WTC11 (cell line): ENCODE measurements around the gene SLC14A1. TPM values are rescaled to one million over a fixed set of nuclear protein-coding genes. Genes with fewer than 3 reads are reported as not detected.

Source experiments
- ATAC-seq: fragments of 200-7000 bp; cut with Tn5 transposase; 2 replicates; pipeline ENCODE4 v1.10.0; 2021; ENCODE audit warnings: mild to moderate bottlenecking, moderate library complexity
- CTCF ChIA-PET: fragments of 300-600 bp; sonication (Branson Sonifier 250); formaldehyde crosslinking; loops from one replicate; lab custom pipeline; 2021; ENCODE audit warnings: antibody characterized with exemption; lab: Charles Lee
- POLR2A ChIA-PET: fragments of 350-600 bp; sonication (Branson Sonifier 250); formaldehyde crosslinking; loops from one replicate; lab custom pipeline; 2021; ENCODE audit warnings: antibody characterized with exemption; lab: Charles Lee
- DNase-seq: peaks from one replicate; pipeline ENCODE4 v3.0.0; 2021; ENCODE audit warnings: low spot score
- H3K27ac Mint-ChIP-seq: 2 replicates; pipeline ENCODE4 v1.8.0; 2021; ENCODE audit warnings: mixed read lengths
- H3K27me3 Mint-ChIP-seq: 2 replicates; pipeline ENCODE4 v1.8.0; 2021; ENCODE audit warnings: low read depth, mild to moderate bottlenecking, moderate library complexity, mixed read lengths
- H3K36me3 Mint-ChIP-seq: 2 replicates; pipeline ENCODE4 v1.8.0; 2021; ENCODE audit warnings: mixed read lengths
- H3K4me1 Mint-ChIP-seq: 2 replicates; pipeline ENCODE4 v1.8.0; 2022; ENCODE audit warnings: mixed read lengths
- H3K4me3 Mint-ChIP-seq: 2 replicates; pipeline ENCODE4 v1.8.0; 2021; ENCODE audit warnings: mild to moderate bottlenecking, moderate library complexity, mixed read lengths
- H3K9me3 Mint-ChIP-seq: 2 replicates; pipeline ENCODE4 v1.8.0; 2021; ENCODE audit warnings: mixed read lengths
- ATF1 ChIP-seq: sonication (generic); formaldehyde crosslinking; IDR thresholded peaks from 2 replicates; pipeline ENCODE4 v1.8.1; 2023; ENCODE audit warnings: mild to moderate bottlenecking, moderate library complexity, missing genetic modification reagents
- ATF2 ChIP-seq: sonication (generic); formaldehyde crosslinking; IDR thresholded peaks from 2 replicates; pipeline ENCODE4 v1.8.1; 2022; ENCODE audit warnings: low read depth, missing genetic modification reagents, borderline replicate concordance
- CREM ChIP-seq: sonication (generic); formaldehyde crosslinking; IDR thresholded peaks from 2 replicates; pipeline ENCODE4 v1.8.1; 2022; ENCODE audit warnings: mild to moderate bottlenecking, missing genetic modification reagents, moderate library complexity
- E2F1 ChIP-seq: sonication (generic); formaldehyde crosslinking; IDR thresholded peaks from 2 replicates; pipeline ENCODE4 v1.8.0; 2022; ENCODE audit warnings: mild to moderate bottlenecking, missing genetic modification reagents
- E2F5 ChIP-seq: sonication (generic); formaldehyde crosslinking; IDR thresholded peaks from 2 replicates; pipeline ENCODE4 v1.8.1; 2022; ENCODE audit warnings: mild to moderate bottlenecking, moderate library complexity, missing genetic modification reagents
- ETV6 ChIP-seq: sonication (generic); formaldehyde crosslinking; IDR thresholded peaks from 2 replicates; pipeline ENCODE4 v1.8.1; 2022; ENCODE audit warnings: mild to moderate bottlenecking, missing genetic modification reagents
- MLX ChIP-seq: sonication (generic); formaldehyde crosslinking; IDR thresholded peaks from 2 replicates; pipeline ENCODE4 v1.8.1; 2023; ENCODE audit warnings: mild to moderate bottlenecking, missing genetic modification reagents, moderate library complexity
- MYBL2 ChIP-seq: sonication (generic); formaldehyde crosslinking; IDR thresholded peaks from 2 replicates; pipeline ENCODE4 v1.8.1; 2023; ENCODE audit warnings: mild to moderate bottlenecking, moderate library complexity, missing genetic modification reagents
- NR2C2 ChIP-seq: sonication (generic); formaldehyde crosslinking; IDR thresholded peaks from 2 replicates; pipeline ENCODE4 v1.8.0; 2022; ENCODE audit warnings: mild to moderate bottlenecking, missing genetic modification reagents
- PRRX2 ChIP-seq: fragments of 250-450 bp; sonication (Bioruptor Pico); IDR thresholded peaks from 2 replicates; pipeline ENCODE4 v1.8.0; 2021; ENCODE audit warnings: mild to moderate bottlenecking
- TEAD1 ChIP-seq: sonication (generic); formaldehyde crosslinking; IDR thresholded peaks from 2 replicates; pipeline ENCODE4 v1.8.0; 2022; ENCODE audit warnings: mild to moderate bottlenecking, missing genetic modification reagents
- TEAD4 ChIP-seq: sonication (generic); formaldehyde crosslinking; IDR thresholded peaks from 2 replicates; pipeline ENCODE4 v1.8.0; 2022; ENCODE audit warnings: mild to moderate bottlenecking, missing genetic modification reagents
- USF1 ChIP-seq: sonication (generic); formaldehyde crosslinking; IDR thresholded peaks from 2 replicates; pipeline ENCODE4 v1.8.0; 2022; ENCODE audit warnings: mild to moderate bottlenecking, missing genetic modification reagents
- ZNF138 ChIP-seq: sonication (generic); formaldehyde crosslinking; conservative IDR thresholded peaks from 2 replicates; pipeline ENCODE4 v1.8.1; 2022; ENCODE audit warnings: mild to moderate bottlenecking, moderate library complexity, missing genetic modification reagents
- ZNF219 ChIP-seq: sonication (generic); formaldehyde crosslinking; IDR thresholded peaks from 2 replicates; pipeline ENCODE4 v1.8.0; 2023; ENCODE audit warnings: missing genetic modification reagents, mild to moderate bottlenecking, borderline replicate concordance
- ZNF416 ChIP-seq: fragments of 250-450 bp; sonication (Bioruptor Pico); IDR thresholded peaks from 2 replicates; pipeline ENCODE4 v1.9.0; 2021; ENCODE audit warnings: mild to moderate bottlenecking, inconsistent platforms
- ZNF512 ChIP-seq: sonication (generic); formaldehyde crosslinking; IDR thresholded peaks from 2 replicates; pipeline ENCODE4 v1.8.1; 2022; ENCODE audit warnings: missing genetic modification reagents, borderline replicate concordance
- total RNA-seq: library from RNA; stranded (reverse); gene quantifications from 3 replicates; pipeline ENCODE4 v1.2.3, GENCODE V29; 2021
- TF ChIP-seq, protein P1 (sequence below): fragments of 250-450 bp; sonication (Bioruptor Pico); IDR thresholded peaks from 2 replicates; pipeline ENCODE4 v1.9.0; 2021; ENCODE audit warnings: moderate library complexity, mild to moderate bottlenecking, inconsistent platforms, borderline replicate concordance
- TF ChIP-seq, protein P2 (sequence below): fragments of 250-450 bp; sonication (Bioruptor Pico); IDR thresholded peaks from 2 replicates; pipeline ENCODE4 v2.1.2; 2022; ENCODE audit warnings: mild to moderate bottlenecking, moderate library complexity

SLC14A1 gene
- total RNA-seq, 1 experiment from 2014 or later = not detected

DNA sequence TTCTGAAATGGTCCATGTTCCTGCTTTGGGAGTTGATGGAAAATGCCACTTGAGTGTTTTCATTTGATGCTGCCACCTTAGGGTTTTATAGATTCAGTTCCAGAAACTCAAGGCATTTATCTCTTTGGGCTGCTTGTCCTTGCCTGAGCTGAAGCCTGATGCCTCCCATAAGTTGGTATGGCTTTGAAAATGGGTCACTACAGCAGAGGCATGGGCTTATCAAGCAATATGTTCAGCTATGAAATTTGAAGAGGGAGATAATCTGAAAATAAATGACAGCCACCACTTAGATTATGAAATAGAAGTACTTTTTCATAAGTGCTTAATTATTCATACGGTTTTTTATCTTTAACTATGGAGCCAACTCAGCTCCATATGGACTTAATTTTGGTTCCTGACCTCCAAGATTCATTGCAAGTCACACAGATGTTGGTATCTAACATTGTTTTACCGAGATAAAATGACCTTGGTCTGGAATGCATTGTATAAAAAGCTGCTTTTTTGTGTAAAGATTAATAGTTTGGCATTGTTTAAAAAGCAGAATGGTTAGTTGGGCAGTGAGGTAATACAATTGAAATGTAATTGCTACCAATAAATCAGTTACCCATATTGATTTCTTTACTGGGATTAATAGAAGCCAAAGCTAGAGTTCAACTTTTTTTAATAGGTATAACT is 4.5 kb downstream of the SLC14A1 start:
- Mint-ChIP-seq H3K36me3 (no peaks in the 10 kb centered on the region), H3K4me1 (peaks cover 28% of the 10 kb centered on the region), H3K9me3 (no peaks in the 10 kb centered on the region), H3K27ac (no peak overlapping the region), H3K27me3 (no peaks in the 10 kb centered on the region; the same call in 1 of the 2 replicates), H3K4me3 (no peak overlapping the region)
- DNase-seq = no peak
- POLR2A ChIA-PET = no interaction called here
- CTCF ChIA-PET = interaction anchor here (0.5 to 2.0 kb wide), 5 partner anchors 111 to 182 kb away, joined by 4 to 6 read pairs (median 5); no protein-coding TSS in a partner anchor
- no peak for TF ChIP-seq TEAD1 (CRISPR knock-in tag)
- TF ChIP-seq E2F5 (CRISPR knock-in tag) = no peak
- TF ChIP-seq NR2C2 (CRISPR knock-in tag) = no peak
- no peak for TF ChIP-seq ZNF219 (CRISPR knock-in tag)
- TF ChIP-seq ZNF512 (CRISPR knock-in tag) = no peak
- no peak for TF ChIP-seq CREM (CRISPR knock-in tag)
- TF ChIP-seq USF1 (CRISPR knock-in tag) = no peak
- no peak for TF ChIP-seq E2F1 (CRISPR knock-in tag)
- TF ChIP-seq MYBL2 (CRISPR knock-in tag) = no peak
- no peak for TF ChIP-seq PRRX2
- no peak for TF ChIP-seq MLX (CRISPR knock-in tag)
- TF ChIP-seq ETV6 = no peak
- TF ChIP-seq, protein P1, sequence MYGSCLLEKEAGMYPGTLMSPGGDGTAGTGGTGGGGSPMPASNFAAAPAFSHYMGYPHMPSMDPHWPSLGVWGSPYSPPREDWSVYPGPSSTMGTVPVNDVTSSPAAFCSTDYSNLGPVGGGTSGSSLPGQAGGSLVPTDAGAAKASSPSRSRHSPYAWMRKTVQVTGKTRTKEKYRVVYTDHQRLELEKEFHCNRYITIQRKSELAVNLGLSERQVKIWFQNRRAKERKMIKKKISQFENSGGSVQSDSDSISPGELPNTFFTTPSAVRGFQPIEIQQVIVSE (CRISPR knock-in tag) = no peak
- no peak for TF ChIP-seq TEAD4 (CRISPR knock-in tag)
- TF ChIP-seq, protein P2, sequence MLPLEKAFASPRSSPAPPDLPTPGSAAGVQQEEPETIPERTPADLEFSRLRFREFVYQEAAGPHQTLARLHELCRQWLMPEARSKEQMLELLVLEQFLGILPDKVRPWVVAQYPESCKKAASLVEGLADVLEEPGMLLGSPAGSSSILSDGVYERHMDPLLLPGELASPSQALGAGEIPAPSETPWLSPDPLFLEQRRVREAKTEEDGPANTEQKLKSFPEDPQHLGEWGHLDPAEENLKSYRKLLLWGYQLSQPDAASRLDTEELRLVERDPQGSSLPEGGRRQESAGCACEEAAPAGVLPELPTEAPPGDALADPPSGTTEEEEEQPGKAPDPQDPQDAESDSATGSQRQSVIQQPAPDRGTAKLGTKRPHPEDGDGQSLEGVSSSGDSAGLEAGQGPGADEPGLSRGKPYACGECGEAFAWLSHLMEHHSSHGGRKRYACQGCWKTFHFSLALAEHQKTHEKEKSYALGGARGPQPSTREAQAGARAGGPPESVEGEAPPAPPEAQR = no peak
- TF ChIP-seq ZNF416 = no peak
- no peak for TF ChIP-seq ATF1 (CRISPR knock-in tag)
- TF ChIP-seq ZNF138 (CRISPR knock-in tag) = no peak
- TF ChIP-seq ATF2 = no peak
- no peak for ATAC-seq
